Esophagus squamous epithelium (tissue), 5 donors: ENCODE measurements around the gene STK38L. TPM values are rescaled to one million over a fixed set of nuclear protein-coding genes. Genes with fewer than 3 reads are reported as not detected.

Experiments used
- DNase-seq: peaks from one replicate; lab custom pipeline; 2025; lab: John Stamatoyannopoulos, UW
- H3K27ac ChIP-seq, 4 donors: fragments of 200-600 bp; sonication (generic); one replicate each; pipeline ENCODE4 v1.5.1; 2016 to 2019; ENCODE audit warnings: mild to moderate bottlenecking in 1 of 4
- H3K27me3 ChIP-seq, 4 donors: fragments of 200-600 bp; sonication (generic); 1 replicate in 3 of 4; 2 replicates in 1 of 4; pipeline versions ENCODE4 v1.5.1 to v1.6.0; 2017 to 2021; ENCODE audit warnings: antibody characterized with exemption in 1 of 4
- H3K36me3 ChIP-seq, 3 donors: fragments of 200-600 bp; sonication (generic); one replicate each; pipeline ENCODE4 v1.5.1; 2016 to 2019
- H3K4me1 ChIP-seq, 3 donors: fragments of 200-600 bp; sonication (generic); one replicate each; pipeline ENCODE4 v1.5.1; 2017 to 2019
- H3K4me3 ChIP-seq, 4 donors: fragments of 200-600 bp; sonication (generic); 1 replicate in 3 of 4; 2 replicates in 1 of 4; pipeline ENCODE4 v1.5.1; 2016 to 2019; ENCODE audit warnings: mild to moderate bottlenecking in 2 of 4, moderate library complexity in 1 of 4
- H3K9me3 ChIP-seq, 3 donors: fragments of 200-600 bp; sonication (generic); one replicate each; pipeline ENCODE4 v1.5.1; 2016 to 2019
- POLR2A ChIP-seq, 4 donors: fragments of 450-650 bp; IDR thresholded peaks; one replicate each; pipeline ENCODE4 v1.6.1; 2017; ENCODE audit warnings: antibody characterized with exemption in 4 of 4, mild to moderate bottlenecking in 4 of 4, moderate library complexity in 3 of 4
- WGBS, 2 donors: methylation state at CpG; one replicate each; pipeline ENCODE4 v1.1.5; 2018; 5-methylcytosine and 5-hydroxymethylcytosine counted together
- intact Hi-C: fragments of 100-400 bp; cut with DNase I; formaldehyde crosslinking; loops from one replicate; pipeline ENCODE4 v1.15.0; 2022
- total RNA-seq, 4 donors: library from RNA; depleted of rRNA; stranded (reverse); fragments of >200 nt; gene quantifications; one replicate each; pipeline ENCODE4 v1.1.0, GENCODE V29; 2016
- TF ChIP-seq, protein P1 (sequence below), 6 experiments: fragments of 450-650 bp in 4 of 6; fragments of 200-600 bp in 2 of 6; sonication (generic) in 2 of 6; IDR thresholded peaks; one replicate each; pipeline ENCODE4 v1.5.1; 2016 to 2019; ENCODE audit warnings: antibody characterized with exemption in 6 of 6, mild to moderate bottlenecking in 4 of 6, moderate library complexity in 4 of 6
- donor health status: DM: yes; HTN: yes; CAD: no.

The STK38L gene
- total RNA-seq, 4 donors from 2014 or later = 15.6 to 53.2 (median 28.0) TPM

DNA sequence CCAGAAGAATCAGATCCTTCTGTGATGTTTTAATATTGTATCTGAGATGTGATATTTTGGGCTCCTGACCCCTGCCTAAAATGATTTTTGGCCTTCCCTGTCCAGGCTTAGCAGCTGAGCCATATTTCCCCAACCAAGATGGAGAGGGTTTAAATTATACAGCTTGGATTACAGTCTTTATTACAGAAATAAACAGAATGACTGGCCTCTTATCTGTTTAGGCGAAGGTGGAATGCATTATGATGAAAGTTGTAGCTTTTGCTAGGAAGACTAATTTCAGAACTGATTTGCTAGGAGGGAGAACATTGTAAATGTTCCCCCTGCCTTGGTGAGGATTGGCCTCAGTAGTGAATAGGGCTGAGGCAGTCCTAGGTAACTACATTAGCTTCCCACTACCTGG lies 111.9 kb downstream of the STK38L start:
- Histone ChIP-seq H3K9me3 (no peaks in the 10 kb centered on the region), H3K4me3 (no peak overlapping the region), H3K27me3 (no peaks in the 10 kb centered on the region), H3K4me1 (peaks cover 0 to 4% (median 0%) of the 10 kb centered on the region in 3 donors), H3K36me3 (no peaks in the 10 kb centered on the region), H3K27ac (no peak overlapping the region)
- 88 to 92% methylated on average over 1 of the region's 1 CpG for WGBS, 2 donors
- TF ChIP-seq, protein P1, sequence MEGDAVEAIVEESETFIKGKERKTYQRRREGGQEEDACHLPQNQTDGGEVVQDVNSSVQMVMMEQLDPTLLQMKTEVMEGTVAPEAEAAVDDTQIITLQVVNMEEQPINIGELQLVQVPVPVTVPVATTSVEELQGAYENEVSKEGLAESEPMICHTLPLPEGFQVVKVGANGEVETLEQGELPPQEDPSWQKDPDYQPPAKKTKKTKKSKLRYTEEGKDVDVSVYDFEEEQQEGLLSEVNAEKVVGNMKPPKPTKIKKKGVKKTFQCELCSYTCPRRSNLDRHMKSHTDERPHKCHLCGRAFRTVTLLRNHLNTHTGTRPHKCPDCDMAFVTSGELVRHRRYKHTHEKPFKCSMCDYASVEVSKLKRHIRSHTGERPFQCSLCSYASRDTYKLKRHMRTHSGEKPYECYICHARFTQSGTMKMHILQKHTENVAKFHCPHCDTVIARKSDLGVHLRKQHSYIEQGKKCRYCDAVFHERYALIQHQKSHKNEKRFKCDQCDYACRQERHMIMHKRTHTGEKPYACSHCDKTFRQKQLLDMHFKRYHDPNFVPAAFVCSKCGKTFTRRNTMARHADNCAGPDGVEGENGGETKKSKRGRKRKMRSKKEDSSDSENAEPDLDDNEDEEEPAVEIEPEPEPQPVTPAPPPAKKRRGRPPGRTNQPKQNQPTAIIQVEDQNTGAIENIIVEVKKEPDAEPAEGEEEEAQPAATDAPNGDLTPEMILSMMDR (IDR thresholded peaks at IDR 0.05) = no peak
- TF ChIP-seq POLR2A (IDR thresholded peaks at IDR 0.05) = no peak
- intact Hi-C loops = no loop called here
- DNase-seq = no peak

DNA sequence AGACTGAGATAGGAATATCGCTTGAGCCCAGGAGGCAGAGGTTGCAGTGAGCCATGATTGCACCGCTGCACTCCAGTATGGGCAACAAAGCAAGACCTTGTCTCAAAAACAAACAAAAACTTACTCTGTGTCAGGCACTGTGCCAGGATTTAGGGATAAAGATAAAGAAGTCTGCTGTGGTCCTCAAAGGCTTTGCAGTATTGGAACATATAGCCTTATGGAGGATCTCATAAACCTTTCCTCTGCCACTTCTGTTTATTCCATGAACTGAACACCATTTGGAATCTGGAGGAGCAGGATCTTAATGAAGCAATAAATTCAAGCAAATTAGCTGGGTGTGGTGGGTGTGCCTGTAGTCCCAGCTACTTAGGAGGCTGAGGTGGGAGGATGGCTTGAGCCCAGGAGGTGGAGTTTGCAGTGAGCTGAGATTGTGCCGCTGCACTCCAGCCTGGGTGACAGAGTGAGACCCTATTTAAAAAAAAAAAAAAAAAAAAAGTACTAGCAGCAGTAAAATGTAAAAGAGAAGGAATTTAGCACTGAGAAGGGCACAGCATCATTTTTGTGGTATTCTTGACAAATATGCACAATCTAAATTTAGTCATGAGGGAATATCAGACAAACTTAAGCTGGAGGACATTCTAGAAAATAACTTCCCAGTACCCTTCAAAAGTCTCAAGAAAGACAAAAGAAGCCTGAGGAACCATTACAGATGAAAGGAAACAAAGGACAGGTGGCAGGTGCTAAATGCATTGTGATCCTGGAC lies 115.7 kb downstream of the STK38L start:
- Histone ChIP-seq H3K4me3 (no peak overlapping the region), H3K36me3 (no peaks in the 10 kb centered on the region), H3K27me3 (no peaks in the 10 kb centered on the region), H3K9me3 (no peaks in the 10 kb centered on the region), H3K27ac (no peak overlapping the region), H3K4me1 (peaks cover 0 to 4% (median 0%) of the 10 kb centered on the region in 3 donors)
- TF ChIP-seq, protein P1 (IDR thresholded peaks at IDR 0.05) = no peak
- TF ChIP-seq POLR2A (IDR thresholded peaks at IDR 0.05) = no peak
- no peak for DNase-seq
- intact Hi-C loops = no loop called here
- WGBS, 2 donors = 76 to 89% methylated on average over 3 of the region's 3 CpGs

DNA sequence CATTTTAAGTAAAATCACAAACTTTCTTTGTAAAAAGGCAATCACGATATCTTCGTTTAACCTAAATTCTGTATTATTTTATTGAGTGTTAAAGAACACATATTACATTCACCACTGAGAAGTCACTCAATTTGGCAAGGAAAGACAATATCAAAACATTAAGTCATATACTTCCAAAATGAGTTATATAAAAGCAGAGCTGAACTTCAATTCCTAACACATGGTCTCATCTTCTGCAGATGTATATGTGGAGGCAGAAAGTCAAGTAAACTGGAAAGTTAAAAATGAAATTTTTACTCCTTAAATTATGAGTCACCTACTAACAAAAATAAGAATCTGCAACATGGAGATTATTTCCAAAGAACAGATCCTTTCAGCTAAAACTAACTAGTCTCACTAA lies 117.3 kb downstream of the STK38L start:
- intact Hi-C loops = no loop called here
- Histone ChIP-seq H3K9me3 (no peaks in the 10 kb centered on the region), H3K4me1 (peaks cover 0 to 4% (median 0%) of the 10 kb centered on the region in 3 donors), H3K4me3 (no peak overlapping the region), H3K27me3 (no peaks in the 10 kb centered on the region), H3K27ac (no peak overlapping the region), H3K36me3 (no peaks in the 10 kb centered on the region)
- TF ChIP-seq, protein P1 (IDR thresholded peaks at IDR 0.05) = no peak
- no peak for TF ChIP-seq POLR2A (IDR thresholded peaks at IDR 0.05)
- DNase-seq = no peak
- WGBS, 2 donors = 87 to 92% methylated on average over 2 of the region's 2 CpGs

DNA sequence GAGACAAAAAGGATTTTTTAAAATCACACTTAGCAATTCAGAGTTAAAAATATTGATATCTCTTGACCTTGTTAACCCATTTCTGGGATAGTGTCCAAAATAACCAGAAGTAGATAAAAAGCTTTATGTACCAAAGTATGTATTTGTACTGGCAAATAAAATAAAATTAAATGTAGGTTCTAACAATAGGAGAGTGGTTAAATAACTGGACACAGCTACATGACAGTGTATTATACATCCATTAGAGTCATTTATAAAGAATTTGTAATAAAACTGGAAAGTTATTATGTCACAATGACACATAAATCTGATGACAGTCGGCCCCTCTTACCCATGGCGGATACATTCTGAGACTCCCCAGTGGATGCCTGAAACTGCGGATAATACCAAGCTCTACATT lies 122.5 kb downstream of the STK38L start:
- intact Hi-C loops = no loop called here
- H3K4me3 ChIP-seq = no peak overlapping the region
- no peak for TF ChIP-seq POLR2A (IDR thresholded peaks at IDR 0.05)
- TF ChIP-seq, protein P1 (IDR thresholded peaks at IDR 0.05) = no peak
- H3K4me1 ChIP-seq = no peaks in the 10 kb centered on the region
- H3K9me3 ChIP-seq = no peaks in the 10 kb centered on the region
- WGBS, 2 donors = 87 to 95% methylated on average over 3 of the region's 3 CpGs
- peaks cover 0 to 33% (median 0%) of the 10 kb centered on the region in 3 donors for H3K36me3 ChIP-seq
- no peaks in the 10 kb centered on the region for H3K27me3 ChIP-seq
- no peak overlapping the region for H3K27ac ChIP-seq
- no peak for DNase-seq

DNA sequence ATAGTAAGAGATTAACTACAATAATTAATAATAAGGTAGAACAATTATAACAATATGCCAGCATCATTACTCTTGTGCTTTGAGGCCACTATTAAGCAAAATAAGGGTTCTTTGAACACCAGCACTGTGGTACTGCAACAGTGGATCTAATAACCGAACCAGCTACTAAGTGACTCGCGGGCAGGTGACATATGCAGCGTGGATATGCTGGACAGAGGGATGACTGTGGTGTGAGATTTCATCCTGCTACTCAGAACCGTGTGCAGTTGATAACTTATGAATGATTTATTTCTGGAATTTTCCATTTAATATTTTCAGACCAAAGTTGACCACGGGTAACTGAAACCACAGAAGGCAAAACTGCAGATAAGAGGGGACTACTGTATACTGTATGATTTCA lies 123.0 kb downstream of the STK38L start:
- H3K9me3 ChIP-seq = no peaks in the 10 kb centered on the region
- intact Hi-C loops = no loop called here
- H3K4me3 ChIP-seq = no peak overlapping the region
- WGBS, 2 donors = 83 to 84% methylated on average over 6 of the region's 6 CpGs
- no peak for DNase-seq
- H3K36me3 ChIP-seq = peaks cover 0 to 38% (median 0%) of the 10 kb centered on the region in 3 donors
- no peak overlapping the region for H3K27ac ChIP-seq
- no peaks in the 10 kb centered on the region for H3K4me1 ChIP-seq
- H3K27me3 ChIP-seq = no peaks in the 10 kb centered on the region
- no peak for TF ChIP-seq POLR2A (IDR thresholded peaks at IDR 0.05)
- TF ChIP-seq, protein P1 (IDR thresholded peaks at IDR 0.05) = no peak
